ENCODE data around the gene TP53INP2.

- TF ChIP-seq, protein P1, sequence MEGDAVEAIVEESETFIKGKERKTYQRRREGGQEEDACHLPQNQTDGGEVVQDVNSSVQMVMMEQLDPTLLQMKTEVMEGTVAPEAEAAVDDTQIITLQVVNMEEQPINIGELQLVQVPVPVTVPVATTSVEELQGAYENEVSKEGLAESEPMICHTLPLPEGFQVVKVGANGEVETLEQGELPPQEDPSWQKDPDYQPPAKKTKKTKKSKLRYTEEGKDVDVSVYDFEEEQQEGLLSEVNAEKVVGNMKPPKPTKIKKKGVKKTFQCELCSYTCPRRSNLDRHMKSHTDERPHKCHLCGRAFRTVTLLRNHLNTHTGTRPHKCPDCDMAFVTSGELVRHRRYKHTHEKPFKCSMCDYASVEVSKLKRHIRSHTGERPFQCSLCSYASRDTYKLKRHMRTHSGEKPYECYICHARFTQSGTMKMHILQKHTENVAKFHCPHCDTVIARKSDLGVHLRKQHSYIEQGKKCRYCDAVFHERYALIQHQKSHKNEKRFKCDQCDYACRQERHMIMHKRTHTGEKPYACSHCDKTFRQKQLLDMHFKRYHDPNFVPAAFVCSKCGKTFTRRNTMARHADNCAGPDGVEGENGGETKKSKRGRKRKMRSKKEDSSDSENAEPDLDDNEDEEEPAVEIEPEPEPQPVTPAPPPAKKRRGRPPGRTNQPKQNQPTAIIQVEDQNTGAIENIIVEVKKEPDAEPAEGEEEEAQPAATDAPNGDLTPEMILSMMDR (IDR thresholded peaks at IDR 0.05): no peak
- TF ChIP-seq POLR2AphosphoS5 (IDR thresholded peaks at IDR 0.05) (no peak), POLR2A (IDR thresholded peaks at IDR 0.05) (no peak)
Measured at GRCh38 chr20:34706302-34706875, 2.2 kb downstream of the TP53INP2 start.

Measured in upper lobe of left lung (tissue), 4 donors.